Subcutaneous adipose tissue (tissue), 4 donors: ENCODE data around the gene PABPC1L. TPM values are rescaled to one million over a fixed set of nuclear protein-coding genes. Genes with fewer than 3 reads are reported as not detected.

Experiments
- CTCF ChIP-seq: fragments of 450-650 bp; IDR thresholded peaks from one replicate; pipeline ENCODE4 v1.5.1; 2016; ENCODE audit warnings: low read depth, mild to moderate bottlenecking, control low read depth, antibody characterized with exemption, moderate library complexity
- total RNA-seq, 4 donors: library from RNA; depleted of rRNA; stranded (reverse); fragments of >200 nt; gene quantifications; one replicate each; pipeline ENCODE4 v1.1.0, GENCODE V29; 2016

The PABPC1L gene
- total RNA-seq, 4 donors from 2014 or later: 5.5 to 8.5 (median 6.9) TPM

GRCh38 chr20:44911264-44911921 lies 1.5 kb downstream of the PABPC1L start:
- TF ChIP-seq CTCF: no peak

GRCh38 chr20:44912189-44912588 lies 2.3 kb downstream of the PABPC1L start:
- TF ChIP-seq CTCF: no peak

- no peak for TF ChIP-seq CTCF
These were observed 5.1 kb downstream of the PABPC1L start for GRCh38 chr20:44914924-44915323.

GRCh38 chr20:44916586-44916985 lies 6.7 kb downstream of the PABPC1L start:
- no peak for TF ChIP-seq CTCF

- TF ChIP-seq CTCF: no peak
These were observed 7.5 kb downstream of the PABPC1L start for GRCh38 chr20:44917399-44917798.

- TF ChIP-seq CTCF: no peak
These were observed 8.5 kb downstream of the PABPC1L start for GRCh38 chr20:44918342-44918741.

- TF ChIP-seq CTCF: no peak
These were observed 8.9 kb downstream of the PABPC1L start for GRCh38 chr20:44918761-44919160.
